Hematopoietic multipotent progenitor cell treated with erythropoietin and hydrocortisone succinate and interleukin-3 and kit ligand, for 17 days (in vitro differentiated cells): ENCODE results near the gene MAPKAPK3.

Experiments used
- DNase-seq: peaks from one replicate; pipeline ENCODE4 v3.0.0-alpha.2; 2015; ENCODE audit warnings: low spot score

Gene MAPKAPK3

DNA sequence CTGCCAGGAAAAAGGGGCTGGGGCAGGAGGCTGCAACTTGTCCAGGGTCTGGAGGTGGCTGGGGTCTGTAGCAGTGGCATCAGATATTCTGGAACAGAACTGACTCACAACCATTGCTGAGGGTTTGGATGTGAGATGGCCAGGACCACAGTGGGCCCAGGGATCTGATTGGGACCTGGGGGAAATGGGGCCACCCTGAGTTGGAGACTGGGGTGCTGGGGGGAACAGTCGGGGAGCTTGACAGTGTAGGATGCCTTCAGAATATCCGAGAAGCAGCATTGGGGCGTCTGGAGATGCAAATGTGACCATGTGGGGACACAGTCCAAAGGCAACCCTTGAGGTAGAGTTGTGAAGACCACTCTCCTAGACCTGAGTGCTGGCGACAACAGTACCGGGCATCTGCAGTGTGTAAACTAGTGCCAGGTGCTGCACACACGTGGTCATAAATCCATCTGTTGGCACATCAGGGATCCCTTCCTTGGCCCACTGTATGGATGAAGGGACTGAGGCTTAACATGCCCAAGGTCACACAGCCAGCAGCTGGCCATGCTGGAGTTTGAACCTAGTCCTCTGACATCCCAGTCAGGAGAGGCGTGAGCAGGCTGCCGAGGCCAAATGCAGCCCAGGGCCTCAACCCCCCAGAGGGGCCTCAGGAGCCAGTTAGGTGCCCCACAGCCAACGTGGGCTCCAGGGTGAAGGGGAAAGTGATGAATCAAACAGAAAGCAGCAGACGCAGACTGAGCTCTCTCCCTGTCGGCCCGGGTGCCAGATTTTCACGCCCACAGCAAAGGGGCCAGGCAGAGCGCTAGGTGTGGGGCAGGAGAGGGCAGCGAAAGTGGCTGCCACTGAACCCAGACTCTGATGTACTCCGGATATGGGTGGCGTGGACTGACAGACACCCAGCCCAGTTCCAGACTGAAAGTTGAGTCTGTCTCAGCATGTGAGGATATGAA, 28.9 kb upstream of the MAPKAPK3 start:
- no peak for DNase-seq

DNA sequence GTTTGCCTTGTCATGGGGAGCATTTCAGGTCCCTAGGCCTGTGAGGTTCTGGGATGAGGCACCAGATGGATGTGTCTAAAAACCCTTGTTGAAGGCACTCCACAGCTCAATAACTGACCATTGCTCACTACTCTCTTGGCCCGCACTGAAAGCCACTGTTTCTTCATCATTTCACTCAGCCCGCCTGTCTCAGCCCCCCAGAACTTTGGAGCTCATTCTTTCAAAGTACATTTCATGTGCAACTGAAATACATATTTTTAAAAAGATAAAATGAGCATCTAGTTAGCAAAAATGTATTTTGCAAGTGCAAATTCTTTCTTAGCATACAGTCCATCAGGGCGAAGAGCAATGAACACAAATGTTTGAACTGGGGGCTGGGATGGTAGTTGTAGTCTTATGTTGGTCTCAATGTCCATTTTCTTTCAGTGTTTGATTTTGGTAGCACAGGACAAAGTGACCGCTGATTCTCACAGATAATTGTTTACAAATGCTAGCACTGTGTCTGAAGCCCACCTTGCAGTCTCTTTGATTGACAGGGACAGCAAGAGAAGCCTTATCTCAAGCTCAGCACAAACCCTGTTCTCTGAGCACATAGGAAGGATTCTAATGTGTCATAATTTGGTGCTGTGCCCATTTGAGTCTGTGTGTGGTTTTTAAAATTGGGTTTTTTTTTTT, 28.1 kb upstream of the MAPKAPK3 start:
- no peak for DNase-seq

GRCh38 chr3:50591196-50591741, 25.7 kb upstream of the MAPKAPK3 start:
- DNase-seq = no peak

GRCh38 chr3:50592568-50592967, 24.4 kb upstream of the MAPKAPK3 start:
- peak; percentile 42 for DNase-seq

DNA sequence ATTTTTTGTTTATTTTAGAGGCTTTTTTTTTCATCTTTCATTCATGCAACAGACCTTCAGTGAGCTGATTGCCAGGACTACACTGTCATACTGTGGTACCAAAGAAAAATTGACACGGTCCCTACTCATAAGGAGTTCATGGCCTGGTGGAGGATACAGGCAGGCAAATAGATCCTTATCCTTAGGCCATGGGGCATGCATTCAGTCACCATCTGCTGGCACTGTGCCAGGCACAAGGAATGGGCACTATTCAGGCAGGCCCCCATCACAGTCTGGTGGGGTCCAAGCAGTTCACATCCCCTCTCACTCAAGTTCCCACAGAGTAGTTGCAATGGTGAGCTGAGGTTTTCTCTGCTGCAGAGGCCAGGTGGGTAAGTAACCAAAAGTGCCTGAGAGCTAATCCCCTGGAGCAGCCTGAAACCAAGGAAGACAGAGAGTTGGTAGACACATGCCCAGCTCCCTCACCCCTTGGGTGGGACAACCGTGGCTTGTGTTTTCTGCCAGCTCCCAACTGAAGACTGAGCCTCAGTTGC, 22.6 kb upstream of the MAPKAPK3 start:
- peak; percentile 54 for DNase-seq

GRCh38 chr3:50599115-50599715, 17.7 kb upstream of the MAPKAPK3 start:
- DNase-seq = no peak

DNA sequence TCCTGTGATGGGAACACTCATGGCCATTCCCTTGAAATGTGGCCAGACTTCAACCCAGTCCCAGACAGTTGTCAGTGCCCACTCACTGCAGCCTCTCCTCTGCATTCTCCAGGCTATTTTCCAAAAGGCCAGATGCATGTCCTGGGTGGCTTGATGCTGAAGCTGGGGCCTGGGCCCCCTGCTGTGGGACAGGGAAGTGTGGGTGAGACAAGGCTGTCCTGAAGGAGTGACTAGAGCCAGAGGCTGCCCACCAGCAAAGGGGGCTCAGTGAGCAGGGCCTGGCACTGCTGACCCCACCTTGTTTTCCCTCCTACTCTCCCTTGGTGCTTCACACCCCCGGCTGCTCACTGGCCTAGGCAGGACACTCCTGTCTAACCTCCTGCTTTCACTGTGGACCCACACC, 17.2 kb upstream of the MAPKAPK3 start:
- no peak for DNase-seq

GRCh38 chr3:50600141-50600753, 16.7 kb upstream of the MAPKAPK3 start:
- peak; percentile 4 for DNase-seq

GRCh38 chr3:50600841-50601591, 15.9 kb upstream of the MAPKAPK3 start:
- peak; percentile 78 for DNase-seq

GRCh38 chr3:50602595-50603191, 14.3 kb upstream of the MAPKAPK3 start:
- peak; percentile 6 for DNase-seq

DNA sequence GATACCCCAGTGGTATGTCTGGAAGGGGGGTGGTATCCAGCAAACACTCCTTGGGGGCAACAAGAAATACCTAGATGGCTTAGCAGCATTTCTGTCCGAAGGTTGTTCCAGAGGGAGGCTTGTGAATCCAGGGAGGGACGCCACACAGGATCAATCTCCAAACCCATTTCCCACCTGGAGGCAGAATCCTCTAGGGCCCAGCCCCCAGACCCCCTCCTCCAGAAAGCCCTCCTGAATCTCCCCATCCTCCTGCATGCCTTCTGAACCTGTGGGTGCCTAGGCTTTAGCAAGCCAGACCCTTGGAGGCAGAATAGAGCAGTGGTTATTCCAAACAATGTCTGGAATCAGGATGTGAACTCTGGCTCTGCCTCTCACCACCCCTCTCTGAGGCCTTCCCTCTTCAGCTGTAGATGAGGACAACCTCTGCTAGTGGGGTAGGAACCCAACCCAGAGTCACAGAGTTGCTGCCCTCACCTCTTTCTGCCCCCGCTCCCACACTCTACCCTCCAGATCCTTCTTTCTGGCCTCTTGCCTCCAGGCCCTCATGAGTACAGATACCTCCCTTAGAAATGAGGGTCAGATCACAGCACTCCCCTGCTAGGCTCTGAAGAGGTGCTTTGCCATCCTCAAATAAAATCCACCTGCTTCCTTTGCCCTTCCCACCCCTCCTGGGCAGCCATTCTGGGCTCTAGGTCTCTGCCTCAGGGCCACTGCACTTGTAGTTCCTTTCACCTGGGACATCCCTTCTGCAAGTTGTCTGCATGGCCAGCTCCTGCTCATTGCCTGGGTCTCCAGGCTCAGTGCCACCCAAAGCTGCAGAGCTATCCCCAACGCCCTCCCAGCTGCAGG, 13.5 kb upstream of the MAPKAPK3 start:
- DNase-seq = no peak

DNA sequence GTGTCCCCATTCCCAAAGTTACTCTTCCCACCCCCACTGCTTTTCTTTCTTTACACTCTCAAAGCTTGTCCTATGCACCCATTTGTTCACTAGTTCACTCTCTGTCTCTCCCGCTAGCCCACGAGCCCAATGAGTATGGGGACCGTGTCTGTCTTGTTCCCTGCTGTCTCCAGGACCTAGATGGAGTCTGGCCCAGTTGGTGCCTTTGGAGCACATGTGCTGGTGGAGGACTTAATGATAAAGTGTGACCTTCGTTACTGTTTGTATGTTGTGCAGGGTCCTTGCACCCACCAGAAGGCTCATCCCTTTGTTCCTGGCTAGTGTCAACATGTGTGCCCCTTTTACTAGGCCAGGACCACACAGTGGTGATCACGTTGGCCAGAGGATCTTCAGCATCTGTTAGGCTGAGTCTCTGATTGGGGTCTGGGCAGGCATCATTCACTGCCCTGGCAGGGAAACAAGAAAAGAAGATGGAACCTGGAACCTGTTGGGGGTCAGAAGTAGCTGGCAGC, 12.8 kb upstream of the MAPKAPK3 start:
- DNase-seq = no peak

GRCh38 chr3:50604628-50605588, 12.0 kb upstream of the MAPKAPK3 start:
- no peak for DNase-seq

DNA sequence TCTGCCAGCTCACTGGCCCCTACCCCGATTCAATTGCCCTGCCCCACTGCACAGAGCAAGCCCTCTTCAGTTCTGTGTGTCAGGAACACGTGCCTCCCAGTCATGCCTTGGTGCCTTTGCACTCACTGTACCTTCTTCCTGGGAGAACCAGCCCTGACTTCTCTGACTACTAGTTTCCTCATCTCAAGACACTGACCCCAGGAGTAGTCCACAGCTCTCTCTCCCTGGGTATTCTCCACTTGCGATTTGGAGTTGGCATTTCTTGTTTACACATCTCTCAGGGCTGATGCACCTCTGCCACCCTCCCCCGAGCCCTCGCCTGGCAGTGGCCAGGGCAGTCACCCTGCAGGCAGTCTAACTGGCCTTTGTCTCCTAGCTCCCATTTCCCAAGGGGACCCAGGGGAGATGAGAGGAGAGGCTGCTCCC, 11.0 kb upstream of the MAPKAPK3 start:
- peak; percentile 6 for DNase-seq

DNA sequence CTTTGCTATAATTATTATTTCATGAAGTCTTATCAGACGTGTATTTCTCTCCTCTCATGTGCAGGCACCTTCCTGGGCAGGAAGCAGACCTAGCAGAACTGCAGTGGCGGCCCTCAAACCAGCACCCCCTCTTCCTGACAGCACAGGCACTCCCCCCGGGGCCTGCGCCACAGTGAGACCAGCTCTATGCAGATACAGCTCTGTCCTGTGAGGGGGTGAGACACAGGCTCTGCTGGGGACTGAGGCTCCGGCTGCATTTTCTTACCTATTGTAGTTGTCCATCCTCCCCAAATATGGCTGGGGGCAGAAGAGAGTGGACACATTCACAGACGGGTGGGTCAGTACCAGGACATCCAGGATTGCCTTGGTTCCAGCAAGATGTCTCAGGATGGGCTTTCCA, 10.4 kb upstream of the MAPKAPK3 start:
- no peak for DNase-seq

GRCh38 chr3:50607271-50608091, 9.5 kb upstream of the MAPKAPK3 start:
- peak; percentile 4 for DNase-seq

DNA sequence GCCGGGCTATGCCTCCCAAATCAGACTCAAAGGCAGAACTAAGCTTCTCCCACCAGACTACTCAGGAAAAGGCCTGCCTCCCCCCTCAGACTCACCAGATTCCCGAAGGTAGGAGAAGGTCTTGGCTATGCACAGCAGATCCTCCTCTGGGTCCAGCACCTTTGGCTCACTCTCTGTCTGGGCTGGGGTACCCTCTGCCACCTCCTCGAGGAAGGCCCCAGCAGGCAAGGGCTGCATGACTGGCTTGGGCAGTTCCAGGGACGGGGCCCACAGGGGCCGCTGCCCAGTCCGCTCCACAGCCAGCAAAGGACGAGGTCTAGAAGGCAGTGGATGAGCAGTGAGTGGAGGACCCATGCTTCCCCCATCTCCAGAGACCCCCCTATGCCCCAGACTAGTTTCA, 8.7 kb upstream of the MAPKAPK3 start:
- no peak for DNase-seq
